ENCODE data around the gene IL6ST. TPM values are rescaled to one million over a fixed set of nuclear protein-coding genes. Genes with fewer than 3 reads are reported as not detected.
"Not testable (repeated sequence)": the region's sequence is repeated elsewhere in the genome, so short reads cannot be mapped to it uniquely, and the experiment has no call there.

IL6ST gene
- total RNA-seq, 2 experiments from 2014 or later: 377 to 404 TPM

- ChIA-PET POLR2A (interaction anchor here (0.7 to 8.7 kb wide), 13 partner anchors 10 to 679 kb away, joined by 3 to 87 read pairs (median 4); no protein-coding TSS in a partner anchor), CTCF (interaction anchor here (0.6 to 1.7 kb wide), 4 partner anchors 11 to 836 kb away, joined by 3 to 11 read pairs (median 3); no protein-coding TSS in a partner anchor)
- H3K9me3 ChIP-seq (ENCODE audit: control insufficient read depth in 1 of 2, insufficient read depth in 1 of 2, low read length in 2 of 2): no peaks in the 10 kb centered on the region
- intact Hi-C loops (cut with DNase I, micrococcal nuclease): loop anchor here (2.0 to 10.0 kb wide), 4 partner anchors 157 to 1185 kb away; partner anchors contain the start of genes GPBP1 (in 2 of the 2) and MAP3K1 (in 1 of the 2)
- no peaks in the 10 kb centered on the region for H3K9me3 Mint-ChIP-seq
- no peak for DNase-seq
- H3K36me3 Mint-ChIP-seq (ENCODE audit: low read depth): peaks cover 94% of the 10 kb centered on the region
- peak overlapping the region; percentile 94 for H3K27ac Mint-ChIP-seq
- peak overlapping the region; percentile 25 for H3K4me3 ChIP-seq (ENCODE audit: low read length)
- ATAC-seq (ENCODE audit: poor library complexity): no peak
- no peak for TF ChIP-seq CTCF (IDR thresholded peaks at IDR 0.05)
- H3K4me1 ChIP-seq (ENCODE audit: insufficient read depth, low read length): peaks cover 22% of the 10 kb centered on the region
- peak overlapping the region; percentile 97 for H3K4me3 Mint-ChIP-seq
- H3K27ac ChIP-seq (ENCODE audit: low read depth in 1 of 2, low read length in 2 of 2): peak overlapping the region; percentile 3 to 26
- H3K36me3 ChIP-seq (ENCODE audit: insufficient read depth, low read length): peaks cover 5% of the 10 kb centered on the region
- H3K27me3 Mint-ChIP-seq: no peaks in the 10 kb centered on the region
- H3K27me3 ChIP-seq (ENCODE audit: control insufficient read depth in 1 of 2, insufficient read depth in 2 of 2, low read length in 2 of 2): no peaks in the 10 kb centered on the region
- peaks cover 77% of the 10 kb centered on the region for H3K4me1 Mint-ChIP-seq (ENCODE audit: low read depth)
Measured at GRCh38 chr5:55989860-55990259, 4.9 kb downstream of the IL6ST start.

GRCh38 chr5:55988979-55989638 lies 5.7 kb downstream of the IL6ST start:
- intact Hi-C loops (cut with DNase I, micrococcal nuclease): no loop called here
- Mint-ChIP-seq H3K36me3 (ENCODE audit: low read depth) (peaks cover 95% of the 10 kb centered on the region), H3K27me3 (no peaks in the 10 kb centered on the region), H3K9me3 (no peaks in the 10 kb centered on the region), H3K4me3 (peak overlapping the region; percentile 97), H3K27ac (peak overlapping the region; percentile 94), H3K4me1 (ENCODE audit: low read depth) (peaks cover 85% of the 10 kb centered on the region)
- ATAC-seq (ENCODE audit: poor library complexity) (peak; percentile 30), DNase-seq (peak in 1 of 14 experiments; percentile 28)
- no peaks in the 10 kb centered on the region for H3K9me3 ChIP-seq (ENCODE audit: control insufficient read depth in 1 of 2, insufficient read depth in 1 of 2, low read length in 2 of 2)
- H3K27me3 ChIP-seq (ENCODE audit: control insufficient read depth in 1 of 2, insufficient read depth in 2 of 2, low read length in 2 of 2): no peaks in the 10 kb centered on the region
- peak overlapping the region; percentile 25 for H3K4me3 ChIP-seq (ENCODE audit: low read length)
- TF ChIP-seq CTCF (IDR thresholded peaks at IDR 0.05): no peak
- POLR2A ChIA-PET: interaction anchor here (0.6 to 8.7 kb wide), 14 partner anchors 9 to 680 kb away, joined by 3 to 87 read pairs (median 4); no protein-coding TSS in a partner anchor
- peak overlapping the region in 1 of 2 donors; percentile 26 for H3K27ac ChIP-seq (ENCODE audit: low read depth in 1 of 2, low read length in 2 of 2)
- CTCF ChIA-PET: interaction anchor here (0.6 to 1.7 kb wide), 6 partner anchors 10 to 837 kb away, joined by 3 to 11 read pairs (median 3); no protein-coding TSS in a partner anchor
- peaks cover 5% of the 10 kb centered on the region for H3K36me3 ChIP-seq (ENCODE audit: insufficient read depth, low read length)
- peaks cover 24% of the 10 kb centered on the region for H3K4me1 ChIP-seq (ENCODE audit: insufficient read depth, low read length)

- ATAC-seq (ENCODE audit: poor library complexity); intact Hi-C loops (cut with DNase I, micrococcal nuclease); H3K9me3 ChIP-seq (ENCODE audit: control insufficient read depth in 1 of 2, insufficient read depth in 1 of 2, low read length in 2 of 2); H3K27me3 Mint-ChIP-seq; H3K27ac ChIP-seq (ENCODE audit: low read depth in 1 of 2, low read length in 2 of 2); DNase-seq; H3K36me3 ChIP-seq (ENCODE audit: insufficient read depth, low read length); H3K27me3 ChIP-seq (ENCODE audit: control insufficient read depth in 1 of 2, insufficient read depth in 2 of 2, low read length in 2 of 2); H3K9me3 Mint-ChIP-seq: not testable (repeated sequence)
- H3K4me1 ChIP-seq (ENCODE audit: insufficient read depth, low read length): peaks cover 24% of the 10 kb centered on the region
- POLR2A ChIA-PET: interaction anchor here (0.6 to 8.7 kb wide), 8 partner anchors 24 to 212 kb away, joined by 3 to 87 read pairs (median 5); no protein-coding TSS in a partner anchor
- Mint-ChIP-seq H3K4me3 (peak overlapping the region; percentile 72), H3K4me1 (ENCODE audit: low read depth) (peaks cover 90% of the 10 kb centered on the region), H3K36me3 (ENCODE audit: low read depth) (peaks cover 93% of the 10 kb centered on the region), H3K27ac (peak overlapping the region; percentile 94)
- H3K4me3 ChIP-seq (ENCODE audit: low read length): peak overlapping the region; percentile 25
- CTCF ChIA-PET: interaction anchor here (0.7 to 0.9 kb wide), 2 partner anchors 70 to 464 kb away, joined by 3 read pairs; no protein-coding TSS in a partner anchor
Measured at GRCh38 chr5:55988428-55988827, 6.3 kb downstream of the IL6ST start.

All from CD4-positive, alpha-beta T cell (primary cell).